IMR-90 (cell line): ENCODE measurements around the gene HDAC9. TPM values are rescaled to one million over a fixed set of nuclear protein-coding genes. Genes with fewer than 3 reads are reported as not detected.

ENCODE experiments used
- ATAC-seq: fragments of 200-7000 bp; cut with Tn5 transposase; 2 replicates; pipeline ENCODE4 v1.9.1; 2020; ENCODE audit warnings: low read depth, mild to moderate bottlenecking, moderate library complexity
- BruUV-seq: library from RNA; stranded (reverse); fragments of 400-500 nt; replicated peaks from 2 replicates; lab custom pipeline; 2021; lab: Mats Ljungman, UMichigan
- CTCF ChIA-PET: fragments of 300-600 bp; formaldehyde crosslinking; extraction: SDS; loops from one replicate; lab custom pipeline; 2021; ENCODE audit warnings: antibody characterized with exemption; lab: Yijun Ruan, JAX
- POLR2A ChIA-PET: fragments of 300-600 bp; sonication (Branson Sonifier 250); formaldehyde crosslinking; loops from one replicate; lab custom pipeline; 2022; ENCODE audit warnings: antibody characterized with exemption; ENCODE audit not compliant: unreplicated experiment; lab: Charles Lee
- DNase-seq: peaks from one replicate; pipeline ENCODE4 v3.0.0; 2013
- H2AFZ ChIP-seq: replicated peaks from 2 replicates; pipeline ENCODE3; 2013; ENCODE audit warnings: low read length, mild to moderate bottlenecking; ENCODE audit not compliant: poor library complexity
- H2AK5ac ChIP-seq: 2 replicates; pipeline ENCODE4 v1.6.1; 2013; ENCODE audit warnings: low read depth, low read length, inconsistent platforms
- H2AK9ac ChIP-seq: replicated peaks from 2 replicates; pipeline ENCODE3; 2013; ENCODE audit warnings: mild to moderate bottlenecking, low read depth, low read length, moderate library complexity; ENCODE audit not compliant: poor library complexity
- H2BK120ac ChIP-seq: 2 replicates; pipeline ENCODE4 v1.6.1; 2013; ENCODE audit warnings: low read depth, low read length, inconsistent platforms
- H2BK15ac ChIP-seq: 3 replicates; pipeline ENCODE4 v1.6.1; 2013; ENCODE audit warnings: low read depth, low read length, inconsistent platforms
- H2BK20ac ChIP-seq: 2 replicates; pipeline ENCODE4 v1.6.1; 2013; ENCODE audit warnings: low read depth, mild to moderate bottlenecking, inconsistent platforms, low read length, moderate library complexity
- H2BK5ac ChIP-seq: 2 replicates; pipeline ENCODE4 v1.6.1; 2013; ENCODE audit warnings: mild to moderate bottlenecking, low read depth, low read length, inconsistent platforms; ENCODE audit not compliant: poor library complexity, severe bottlenecking
- H3K14ac ChIP-seq: replicated peaks from 2 replicates; pipeline ENCODE4 v1.6.1; 2013; ENCODE audit warnings: low read depth, low read length, inconsistent platforms
- H3K18ac ChIP-seq: 2 replicates; pipeline ENCODE4 v1.6.1; 2013; ENCODE audit warnings: low read depth, low read length, control low read depth
- H3K23ac ChIP-seq: 2 replicates; pipeline ENCODE4 v1.6.1; 2013; ENCODE audit warnings: low read depth, low read length, inconsistent platforms
- H3K27ac ChIP-seq: 2 replicates; pipeline ENCODE4 v1.5.1; 2013; ENCODE audit warnings: mild to moderate bottlenecking, control low read depth, low read length; ENCODE audit not compliant: insufficient read depth
- H3K27me3 ChIP-seq: 2 replicates; pipeline ENCODE4 v1.6.1; 2013; ENCODE audit warnings: low read length; ENCODE audit not compliant: control insufficient read depth, insufficient read depth
- H3K36me3 ChIP-seq: 2 replicates; pipeline ENCODE4 v1.6.1; 2013; ENCODE audit warnings: low read length, mixed read lengths; ENCODE audit not compliant: control insufficient read depth, insufficient read depth
- H3K4ac ChIP-seq: 2 replicates; pipeline ENCODE4 v1.6.1; 2013; ENCODE audit warnings: low read depth, low read length, inconsistent platforms
- H3K4me1 ChIP-seq: 2 replicates; pipeline ENCODE4 v1.6.1; 2013; ENCODE audit warnings: low read length, mixed read lengths; ENCODE audit not compliant: control insufficient read depth, insufficient read depth
- H3K4me2 ChIP-seq: 2 replicates; pipeline ENCODE4 v1.6.1; 2013; ENCODE audit warnings: low read depth, mild to moderate bottlenecking, control low read depth, low read length, moderate library complexity
- H3K4me3 ChIP-seq: 2 replicates; pipeline ENCODE4 v1.5.1; 2013; ENCODE audit warnings: low read depth, mild to moderate bottlenecking, control low read depth, low read length, moderate library complexity; ENCODE audit not compliant: insufficient read depth
- H3K56ac ChIP-seq: 2 replicates; pipeline ENCODE4 v1.6.1; 2013; ENCODE audit warnings: low read length, inconsistent platforms; ENCODE audit not compliant: insufficient read depth; ENCODE audit errors: extremely low read depth
- H3K79me1 ChIP-seq, 2 experiments: 2 replicates each; pipeline ENCODE4 v1.6.1; 2013; ENCODE audit warnings: low read length in 2 of 2, inconsistent platforms in 1 of 2, low read depth in 1 of 2
- H3K9ac ChIP-seq: 2 replicates; pipeline ENCODE4 v1.6.1; 2013; ENCODE audit warnings: low read depth, low read length, control low read depth
- H3K9me1 ChIP-seq: 2 replicates; pipeline ENCODE4 v1.6.1; 2013; ENCODE audit warnings: low read length, inconsistent platforms; ENCODE audit not compliant: insufficient read depth
- H3K9me3 ChIP-seq: 2 replicates; pipeline ENCODE4 v1.6.1; 2013; ENCODE audit warnings: low read length; ENCODE audit not compliant: control insufficient read depth, insufficient read depth
- H4K20me1 ChIP-seq: 2 replicates; pipeline ENCODE4 v1.6.1; 2013; ENCODE audit warnings: low read length, inconsistent platforms; ENCODE audit not compliant: insufficient read depth
- H4K5ac ChIP-seq: 2 replicates; pipeline ENCODE4 v1.6.1; 2013; ENCODE audit warnings: mild to moderate bottlenecking, low read depth, low read length, control low read depth
- H4K8ac ChIP-seq, 2 experiments: 2 replicates each; pipeline ENCODE4 v1.6.1; 2013; ENCODE audit warnings: low read depth in 2 of 2, low read length in 2 of 2, control low read depth in 1 of 2, inconsistent platforms in 1 of 2
- H4K91ac ChIP-seq: 2 replicates; pipeline ENCODE4 v1.6.1; 2013; ENCODE audit warnings: low read depth, low read length, inconsistent platforms; ENCODE audit not compliant: insufficient read depth
- BHLHE40 ChIP-seq: fragments of 150-350 bp; IDR thresholded peaks from 2 replicates; pipeline ENCODE4 v1.6.1; 2016; ENCODE audit warnings: mild to moderate bottlenecking, low read depth, low read length
- CEBPB ChIP-seq: IDR thresholded peaks from 2 replicates; pipeline ENCODE4 v1.6.1; 2012; ENCODE audit warnings: low read depth, low read length, improper control_type of control experiment
- CHD1 ChIP-seq: IDR thresholded peaks from 2 replicates; pipeline ENCODE4 v1.6.1; 2012; ENCODE audit warnings: low read depth, low read length, improper control_type of control experiment
- FOS ChIP-seq: fragments of 150-350 bp; IDR thresholded peaks from 2 replicates; pipeline ENCODE4 v1.6.1; 2016; ENCODE audit warnings: low read depth, low read length
- MAFK ChIP-seq: IDR thresholded peaks from 2 replicates; pipeline ENCODE4 v1.6.1; 2012; ENCODE audit warnings: low read depth, low read length, improper control_type of control experiment
- MAZ ChIP-seq: IDR thresholded peaks from 2 replicates; pipeline ENCODE4 v1.6.1; 2012; ENCODE audit warnings: low read depth, mild to moderate bottlenecking, low read length, improper control_type of control experiment, moderate library complexity, borderline replicate concordance
- MXI1 ChIP-seq: IDR thresholded peaks from 2 replicates; pipeline ENCODE4 v1.6.1; 2012; ENCODE audit warnings: low read depth, mild to moderate bottlenecking, low read length, moderate library complexity, borderline replicate concordance
- NFE2L2 ChIP-seq: fragments of 150-350 bp; IDR thresholded peaks from 2 replicates; pipeline ENCODE4 v1.6.1; 2016; ENCODE audit warnings: low read depth, mild to moderate bottlenecking, low read length
- POLR2A ChIP-seq: IDR thresholded peaks from 2 replicates; pipeline ENCODE4 v1.6.1; 2012; ENCODE audit warnings: mild to moderate bottlenecking, low read depth, low read length
- RAD21 ChIP-seq: IDR thresholded peaks from 2 replicates; pipeline ENCODE4 v1.6.1; 2012; ENCODE audit warnings: low read length, improper control_type of control experiment
- RCOR1 ChIP-seq: IDR thresholded peaks from 2 replicates; pipeline ENCODE4 v1.6.1; 2012; ENCODE audit warnings: mild to moderate bottlenecking, low read length, improper control_type of control experiment; ENCODE audit not compliant: insufficient replicate concordance
- RFX5 ChIP-seq: IDR thresholded peaks from 2 replicates; pipeline ENCODE4 v1.8.0; 2012; ENCODE audit warnings: low read depth, mild to moderate bottlenecking, low read length, moderate library complexity
- SMC3 ChIP-seq: fragments of 150-350 bp; IDR thresholded peaks from 2 replicates; pipeline ENCODE4 v1.6.1; 2016; ENCODE audit warnings: low read depth, mild to moderate bottlenecking, antibody characterized with exemption, low read length, moderate library complexity
- WGBS, 2 experiments: methylation state at CpG; one replicate each; pipeline versions ENCODE4 v1.1.5 to v1.1.7; 2013; ENCODE audit warnings: missing lambda C conversion rate in 2 of 2; ENCODE audit not compliant: insufficient read length in 1 of 2; ENCODE audit errors: extremely low coverage in 2 of 2; 5-methylcytosine and 5-hydroxymethylcytosine counted together
- dilution Hi-C: fragments of 300-500 bp; cut with HindIII; formaldehyde crosslinking; loops from one replicate; pipeline ENCODE4 v1.14.3; 2018; ENCODE audit warnings: low sequenced_read_pairs; ENCODE audit not compliant: unreplicated experiment
- in situ Hi-C: fragments of 300-500 bp; cut with MboI; formaldehyde crosslinking; loops from 3 replicates; pipeline ENCODE4 v1.14.3; 2019; ENCODE audit warnings: low sequenced_read_pairs, inconsistent platforms, mixed read lengths
- intact Hi-C: fragments of 100-400 bp; cut with micrococcal nuclease; formaldehyde crosslinking; loops from 2 replicates; pipeline ENCODE4 v1.10.0; 2022
- polyA plus RNA-seq, 3 experiments: library from polyadenylated mRNA; depleted of rRNA; stranded (reverse); fragments of >200 nt; gene quantifications; 2 replicates each; pipeline ENCODE4 v1.2.3, GENCODE V29; 2012; ENCODE audit warnings: low replicate concordance in 1 of 3
- total RNA-seq: library from RNA; depleted of rRNA; stranded (reverse); fragments of >200 nt; gene quantifications from 2 replicates; pipeline ENCODE4 v1.2.3, GENCODE V29; 2012
- TF ChIP-seq, protein P1 (sequence below): fragments of 150-350 bp; IDR thresholded peaks from 2 replicates; pipeline ENCODE4 v1.6.1; 2016; ENCODE audit warnings: low read depth, mild to moderate bottlenecking, low read length, moderate library complexity, borderline replicate concordance
- TF ChIP-seq, protein P2 (sequence below): conservative IDR thresholded peaks from 2 replicates; pipeline ENCODE4 v1.5.1; 2012; ENCODE audit warnings: mild to moderate bottlenecking, low read depth, low read length, improper control_type of control experiment
- TF ChIP-seq, protein P3 (sequence below): fragments of 150-350 bp; IDR thresholded peaks from 2 replicates; pipeline ENCODE4 v1.6.1; 2017; ENCODE audit warnings: mild to moderate bottlenecking, antibody characterized with exemption, low read length, low read depth

The HDAC9 gene
- total and polyA plus RNA-seq, 2 of the 4 experiments (the other 2 are of a cell fraction), result 4.3 to 24.7 TPM

DNA sequence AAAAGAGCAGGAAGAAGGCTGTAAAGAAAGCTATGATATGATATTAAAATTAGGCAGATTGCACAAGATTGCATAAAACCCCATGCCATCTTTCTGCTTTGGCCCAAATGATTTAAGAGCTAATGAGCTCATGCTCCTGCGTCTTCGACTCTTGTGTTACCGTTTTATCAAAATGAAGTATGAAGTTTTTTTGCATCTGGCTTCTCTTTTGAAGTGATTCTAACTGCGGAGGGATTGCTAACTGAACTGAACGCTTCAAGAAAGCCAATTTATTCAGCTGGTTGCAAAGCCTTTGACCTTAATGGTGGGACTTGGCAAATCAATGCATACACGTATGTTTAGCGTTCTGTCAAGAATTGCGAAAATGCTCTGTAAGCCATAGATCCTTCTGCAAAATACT lies 339.0 kb downstream of the HDAC9 start:
- ChIA-PET CTCF (no interaction called here), POLR2A (no interaction called here)
- Histone ChIP-seq H3K79me1 (no peaks in the 10 kb centered on the region), H2BK5ac (no peak overlapping the region), H3K4me3 (no peak overlapping the region), H3K23ac (no peak overlapping the region), H2AK9ac (no peak overlapping the region), H3K9me3 (no peaks in the 10 kb centered on the region), H2AFZ (no peak overlapping the region), H4K20me1 (no peaks in the 10 kb centered on the region), H3K9ac (no peak overlapping the region), H2BK120ac (no peak overlapping the region), H3K14ac (no peak overlapping the region), H4K91ac (no peak overlapping the region), H4K5ac (no peak overlapping the region), H3K4me1 (no peaks in the 10 kb centered on the region), H3K56ac (no peak overlapping the region), H2AK5ac (no peak overlapping the region), H3K27ac (no peak overlapping the region), H4K8ac (no peak overlapping the region), H3K18ac (no peak overlapping the region), H3K9me1 (no peaks in the 10 kb centered on the region), H2BK20ac (no peak overlapping the region), H3K4ac (no peak overlapping the region), H3K36me3 (no peaks in the 10 kb centered on the region), H2BK15ac (no peak overlapping the region), H3K27me3 (no peaks in the 10 kb centered on the region), H3K4me2 (no peak overlapping the region)
- in situ Hi-C loops (no loop called here), intact Hi-C loops (no loop called here), dilution Hi-C loops (no loop called here)
- WGBS, 2 experiments, result no CpG with 5 or more reads among the region's 8 CpGs
- TF ChIP-seq CHD1 (no peak), BHLHE40 (no peak), FOS (no peak), NFE2L2 (no peak), RFX5 (no peak), MAFK (no peak), POLR2A (no peak), SMC3 (no peak), RCOR1 (no peak), CEBPB (no peak), MXI1 (no peak), MAZ (no peak), RAD21 (no peak)
- TF ChIP-seq, protein P1, sequence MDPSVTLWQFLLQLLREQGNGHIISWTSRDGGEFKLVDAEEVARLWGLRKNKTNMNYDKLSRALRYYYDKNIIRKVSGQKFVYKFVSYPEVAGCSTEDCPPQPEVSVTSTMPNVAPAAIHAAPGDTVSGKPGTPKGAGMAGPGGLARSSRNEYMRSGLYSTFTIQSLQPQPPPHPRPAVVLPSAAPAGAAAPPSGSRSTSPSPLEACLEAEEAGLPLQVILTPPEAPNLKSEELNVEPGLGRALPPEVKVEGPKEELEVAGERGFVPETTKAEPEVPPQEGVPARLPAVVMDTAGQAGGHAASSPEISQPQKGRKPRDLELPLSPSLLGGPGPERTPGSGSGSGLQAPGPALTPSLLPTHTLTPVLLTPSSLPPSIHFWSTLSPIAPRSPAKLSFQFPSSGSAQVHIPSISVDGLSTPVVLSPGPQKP, result no peak
- TF ChIP-seq, protein P2, sequence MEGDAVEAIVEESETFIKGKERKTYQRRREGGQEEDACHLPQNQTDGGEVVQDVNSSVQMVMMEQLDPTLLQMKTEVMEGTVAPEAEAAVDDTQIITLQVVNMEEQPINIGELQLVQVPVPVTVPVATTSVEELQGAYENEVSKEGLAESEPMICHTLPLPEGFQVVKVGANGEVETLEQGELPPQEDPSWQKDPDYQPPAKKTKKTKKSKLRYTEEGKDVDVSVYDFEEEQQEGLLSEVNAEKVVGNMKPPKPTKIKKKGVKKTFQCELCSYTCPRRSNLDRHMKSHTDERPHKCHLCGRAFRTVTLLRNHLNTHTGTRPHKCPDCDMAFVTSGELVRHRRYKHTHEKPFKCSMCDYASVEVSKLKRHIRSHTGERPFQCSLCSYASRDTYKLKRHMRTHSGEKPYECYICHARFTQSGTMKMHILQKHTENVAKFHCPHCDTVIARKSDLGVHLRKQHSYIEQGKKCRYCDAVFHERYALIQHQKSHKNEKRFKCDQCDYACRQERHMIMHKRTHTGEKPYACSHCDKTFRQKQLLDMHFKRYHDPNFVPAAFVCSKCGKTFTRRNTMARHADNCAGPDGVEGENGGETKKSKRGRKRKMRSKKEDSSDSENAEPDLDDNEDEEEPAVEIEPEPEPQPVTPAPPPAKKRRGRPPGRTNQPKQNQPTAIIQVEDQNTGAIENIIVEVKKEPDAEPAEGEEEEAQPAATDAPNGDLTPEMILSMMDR, result no peak
- TF ChIP-seq, protein P3, sequence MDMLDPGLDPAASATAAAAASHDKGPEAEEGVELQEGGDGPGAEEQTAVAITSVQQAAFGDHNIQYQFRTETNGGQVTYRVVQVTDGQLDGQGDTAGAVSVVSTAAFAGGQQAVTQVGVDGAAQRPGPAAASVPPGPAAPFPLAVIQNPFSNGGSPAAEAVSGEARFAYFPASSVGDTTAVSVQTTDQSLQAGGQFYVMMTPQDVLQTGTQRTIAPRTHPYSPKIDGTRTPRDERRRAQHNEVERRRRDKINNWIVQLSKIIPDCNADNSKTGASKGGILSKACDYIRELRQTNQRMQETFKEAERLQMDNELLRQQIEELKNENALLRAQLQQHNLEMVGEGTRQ, result no peak
- DNase-seq (no peak), ATAC-seq (no peak)
- BruUV-seq, result no TSS peak
